PC-3 (cell line): ENCODE results near the gene SLIT1.

Experiments used
- EZH2 ChIP-seq: fragments of 300-600 bp; sonication (generic); IDR thresholded peaks from one replicate; pipeline ENCODE4 v1.6.1; 2017; ENCODE audit warnings: antibody characterized with exemption, mild to moderate bottlenecking, low read length; ENCODE audit not compliant: unreplicated experiment
- TF ChIP-seq, protein P1 (sequence below): fragments of 300-600 bp; sonication (generic); conservative IDR thresholded peaks from 2 replicates; pipeline ENCODE4 v1.5.1; 2017; ENCODE audit warnings: antibody characterized with exemption, low read depth, mild to moderate bottlenecking, low read length

DNA sequence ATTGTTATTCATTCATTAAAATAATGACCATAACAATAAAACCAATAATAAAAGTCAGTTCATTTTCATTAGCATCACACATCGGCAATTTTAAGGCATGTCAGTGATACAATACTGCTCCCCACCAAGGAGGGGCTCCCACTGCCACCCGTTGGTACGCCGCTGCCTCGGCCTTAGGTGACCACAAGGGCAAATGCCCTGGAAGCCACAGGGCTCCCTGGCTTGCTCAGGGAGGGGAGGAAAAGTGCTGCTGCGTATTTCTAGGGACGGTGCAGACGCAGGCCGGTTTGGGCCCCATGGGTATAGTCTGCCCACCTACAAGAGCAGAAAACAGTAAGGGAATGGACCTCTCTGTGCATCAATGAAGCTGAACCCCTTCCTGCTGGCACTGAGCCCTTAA is 85.1 kb downstream of the SLIT1 start:
- TF ChIP-seq, protein P1, sequence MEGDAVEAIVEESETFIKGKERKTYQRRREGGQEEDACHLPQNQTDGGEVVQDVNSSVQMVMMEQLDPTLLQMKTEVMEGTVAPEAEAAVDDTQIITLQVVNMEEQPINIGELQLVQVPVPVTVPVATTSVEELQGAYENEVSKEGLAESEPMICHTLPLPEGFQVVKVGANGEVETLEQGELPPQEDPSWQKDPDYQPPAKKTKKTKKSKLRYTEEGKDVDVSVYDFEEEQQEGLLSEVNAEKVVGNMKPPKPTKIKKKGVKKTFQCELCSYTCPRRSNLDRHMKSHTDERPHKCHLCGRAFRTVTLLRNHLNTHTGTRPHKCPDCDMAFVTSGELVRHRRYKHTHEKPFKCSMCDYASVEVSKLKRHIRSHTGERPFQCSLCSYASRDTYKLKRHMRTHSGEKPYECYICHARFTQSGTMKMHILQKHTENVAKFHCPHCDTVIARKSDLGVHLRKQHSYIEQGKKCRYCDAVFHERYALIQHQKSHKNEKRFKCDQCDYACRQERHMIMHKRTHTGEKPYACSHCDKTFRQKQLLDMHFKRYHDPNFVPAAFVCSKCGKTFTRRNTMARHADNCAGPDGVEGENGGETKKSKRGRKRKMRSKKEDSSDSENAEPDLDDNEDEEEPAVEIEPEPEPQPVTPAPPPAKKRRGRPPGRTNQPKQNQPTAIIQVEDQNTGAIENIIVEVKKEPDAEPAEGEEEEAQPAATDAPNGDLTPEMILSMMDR: no peak
- TF ChIP-seq EZH2: no peak
